Measurements from ENCODE around the gene KLF16.
"Not testable (repeated sequence)": the region's sequence is repeated elsewhere in the genome, so short reads cannot be mapped to it uniquely, and the experiment has no call there.

Gene KLF16

GRCh38 chr19:1883784-1884183, 20.4 kb upstream of the KLF16 start:
- DNase-seq = no peak

- no peak for DNase-seq
These were observed 19.7 kb upstream of the KLF16 start for GRCh38 chr19:1882786-1883692.

DNA sequence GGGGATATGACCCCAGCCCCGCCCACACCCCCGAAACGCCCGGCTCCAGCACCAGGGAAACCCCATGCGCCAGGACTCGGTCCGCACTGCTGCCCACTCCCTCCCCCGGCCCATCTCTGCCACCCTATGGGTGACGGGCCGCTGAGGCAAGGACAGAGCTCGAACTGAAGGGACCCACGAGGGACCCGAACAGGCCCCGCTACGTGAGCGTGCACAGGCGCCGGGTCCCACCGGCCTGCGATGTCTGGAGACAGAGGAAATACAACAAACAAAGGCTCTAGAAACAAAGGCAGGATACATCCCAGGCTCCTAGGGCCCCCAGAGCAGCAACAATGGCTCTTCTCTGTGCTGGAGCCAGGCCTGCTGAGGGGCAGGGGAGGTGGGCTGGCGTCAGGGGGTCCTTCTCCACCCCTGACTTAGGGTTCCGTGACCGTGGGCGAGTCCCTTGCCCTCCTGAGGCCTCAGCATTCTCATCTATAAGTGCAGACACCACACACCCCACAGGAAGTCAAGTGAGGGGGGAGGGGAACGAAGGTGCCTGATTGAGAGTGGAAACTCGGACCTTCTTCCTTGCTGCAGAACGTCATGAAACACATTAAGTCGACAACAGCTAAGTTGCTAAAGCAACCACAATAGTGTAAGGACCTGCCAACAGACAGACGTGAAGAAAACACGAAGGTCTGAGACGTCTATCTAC, 18.9 kb upstream of the KLF16 start:
- DNase-seq = no peak

DNA sequence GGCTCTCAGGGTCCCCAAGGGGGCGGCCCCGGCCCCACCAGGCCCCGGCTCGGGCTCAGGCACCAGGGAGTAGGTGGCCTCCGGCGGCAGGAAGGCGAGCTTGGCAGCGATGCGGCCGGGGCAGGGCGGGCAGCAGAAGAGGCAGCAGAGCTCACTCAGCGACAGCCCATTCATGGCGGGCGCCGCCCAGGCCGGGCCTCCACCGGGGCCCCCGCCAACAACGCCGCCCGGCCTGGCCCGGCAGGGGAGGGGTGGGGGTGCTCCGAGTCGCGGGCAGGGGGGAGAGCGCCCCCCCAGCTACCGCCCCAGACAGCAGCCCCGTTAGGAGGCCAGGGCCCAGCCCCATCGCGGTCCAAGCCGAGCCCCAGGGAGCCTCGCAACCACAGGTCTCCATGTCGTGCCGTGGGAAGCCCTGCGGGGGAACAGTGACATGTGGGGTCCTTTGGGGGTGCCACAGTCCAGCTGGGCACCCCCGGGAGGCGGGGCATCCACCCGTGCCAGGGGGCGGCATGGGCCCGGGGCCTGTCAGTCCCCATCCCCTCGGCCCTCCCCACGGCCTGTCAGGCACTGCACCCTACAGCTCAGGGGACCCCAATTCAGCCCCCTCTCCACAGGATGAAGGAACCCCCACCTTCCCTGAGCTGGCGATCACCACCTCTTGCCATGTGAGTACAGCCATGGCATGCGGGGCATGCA, 18.2 kb upstream of the KLF16 start:
- DNase-seq = not testable (repeated sequence)

DNA sequence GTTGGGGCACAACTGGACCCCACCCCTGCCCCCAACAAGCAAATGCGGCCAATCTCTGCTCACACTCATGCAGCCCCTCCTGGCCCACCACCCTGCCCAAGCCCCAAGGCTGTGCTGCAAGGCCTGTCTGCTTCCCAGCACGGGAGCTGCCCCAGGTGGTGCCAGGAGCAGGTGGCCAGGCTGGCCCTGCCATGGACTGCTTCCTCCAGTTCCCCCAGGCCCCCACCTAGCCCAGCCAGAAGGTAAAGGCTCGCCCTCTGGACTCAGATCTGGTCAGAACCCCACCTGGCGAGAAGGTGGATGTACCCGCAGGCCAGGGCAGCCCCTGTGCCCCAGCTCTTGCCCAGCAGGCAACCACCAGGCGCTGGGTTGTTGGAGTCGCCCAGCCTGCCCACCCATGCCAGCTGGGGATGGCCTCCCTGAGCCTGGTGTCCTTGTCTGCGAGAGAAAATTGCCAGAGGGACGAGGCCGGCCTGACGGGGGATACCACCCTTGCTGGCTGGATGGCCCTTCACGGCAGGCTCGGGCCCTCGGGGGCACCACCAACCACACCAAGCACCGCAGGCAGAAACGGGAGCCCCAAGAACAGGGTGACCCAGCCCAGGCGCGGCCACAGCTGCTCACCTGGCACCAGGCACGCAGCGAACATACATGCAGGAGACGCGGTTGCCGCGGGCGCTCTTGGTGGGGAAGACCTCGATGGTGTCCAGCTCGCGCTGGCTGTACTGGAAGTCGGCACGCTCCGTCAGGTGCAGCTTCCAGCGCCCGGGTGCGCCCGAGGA, 17.4 kb upstream of the KLF16 start:
- no peak for DNase-seq

DNA sequence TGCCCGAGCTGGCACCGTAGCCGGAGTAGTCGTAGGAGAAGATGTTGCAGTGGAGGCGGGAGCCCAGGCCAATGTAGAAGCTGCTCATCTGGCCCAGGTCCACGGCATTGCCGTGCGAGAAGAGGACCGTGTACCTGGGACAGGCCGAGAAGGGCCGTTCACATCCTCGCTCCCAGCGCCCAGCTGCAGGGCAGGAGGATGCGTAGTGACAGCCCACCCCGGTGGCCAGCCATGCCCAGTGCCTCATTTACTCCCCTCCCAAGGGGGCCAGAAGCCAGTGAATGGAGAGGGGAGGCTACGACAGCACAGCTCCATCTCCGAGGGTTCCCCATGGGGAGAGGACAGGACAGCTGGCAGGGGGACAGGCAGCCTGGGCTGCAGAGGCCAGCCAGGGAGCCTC, 16.6 kb upstream of the KLF16 start:
- DNase-seq = not testable (repeated sequence)

GRCh38 chr19:1878583-1878982, 15.2 kb upstream of the KLF16 start:
- not testable (repeated sequence) for DNase-seq

GRCh38 chr19:1877280-1877660, 13.9 kb upstream of the KLF16 start:
- DNase-seq = not testable (repeated sequence)

GRCh38 chr19:1876496-1877279, 13.3 kb upstream of the KLF16 start:
- not testable (repeated sequence) for DNase-seq

DNA sequence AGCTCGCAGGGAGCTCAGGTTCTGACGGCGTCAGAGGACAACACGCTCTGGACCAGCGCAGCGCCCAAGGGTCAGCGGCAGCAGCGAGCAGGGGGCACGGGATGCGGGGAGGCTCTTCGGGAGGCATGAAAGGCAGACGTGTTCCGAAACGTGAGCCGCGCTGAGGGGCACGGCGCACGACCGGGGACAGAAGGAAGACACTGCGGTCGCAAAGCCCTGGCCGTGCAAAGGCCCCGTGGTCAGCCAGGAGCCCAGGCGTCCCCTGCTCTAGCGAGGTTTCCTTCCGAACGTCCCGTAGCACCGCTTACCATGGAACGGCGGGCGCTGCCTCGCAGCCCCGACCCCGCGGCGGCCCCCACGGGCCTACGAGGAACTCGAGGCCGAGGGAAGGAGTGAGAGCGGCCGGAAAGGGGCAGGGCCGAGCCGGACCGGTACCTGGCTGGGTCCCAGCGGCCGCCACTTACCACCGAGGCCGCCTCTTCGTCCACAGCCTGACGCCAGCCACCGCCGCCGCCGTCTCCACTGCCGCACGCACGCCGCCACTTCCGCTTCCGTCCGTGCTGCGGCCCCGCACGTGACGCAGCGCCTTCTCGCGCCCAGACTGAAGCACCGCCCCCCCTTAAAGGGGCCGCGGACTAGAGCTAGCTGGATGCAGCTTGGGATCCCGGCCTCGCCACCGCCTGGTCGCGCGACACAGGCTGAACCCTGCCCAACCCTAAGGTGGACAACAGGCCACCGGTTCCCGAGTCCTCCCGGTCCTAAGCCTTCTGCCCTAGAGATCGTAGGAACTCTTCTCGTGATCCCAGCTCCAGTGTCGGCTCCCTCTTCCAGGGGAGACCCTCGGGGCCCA, 12.5 kb upstream of the KLF16 start:
- DNase-seq = peak; percentile 23

DNA sequence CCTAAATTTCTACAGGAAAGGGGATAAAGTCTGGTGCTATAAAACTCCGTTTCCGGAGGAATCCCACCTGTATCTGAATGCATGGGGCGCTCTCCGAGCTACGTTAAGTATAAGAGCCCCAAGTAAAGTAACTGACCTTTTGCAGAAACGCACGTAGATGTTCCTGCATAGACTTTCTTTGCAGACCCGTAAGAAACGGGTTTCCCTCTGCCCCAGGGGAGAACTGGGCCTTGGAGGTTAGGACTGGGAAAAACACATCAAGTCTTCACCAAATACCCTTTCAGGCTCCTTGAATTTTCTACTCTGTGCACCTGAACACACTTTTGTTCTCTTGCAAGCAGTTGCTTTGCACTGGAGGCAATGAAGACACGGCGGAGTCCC, 11.9 kb upstream of the KLF16 start:
- not testable (repeated sequence) for DNase-seq

GRCh38 chr19:1874554-1875185, 11.3 kb upstream of the KLF16 start:
- no peak for DNase-seq

GRCh38 chr19:1873524-1874473, 10.4 kb upstream of the KLF16 start:
- DNase-seq = no peak

DNA sequence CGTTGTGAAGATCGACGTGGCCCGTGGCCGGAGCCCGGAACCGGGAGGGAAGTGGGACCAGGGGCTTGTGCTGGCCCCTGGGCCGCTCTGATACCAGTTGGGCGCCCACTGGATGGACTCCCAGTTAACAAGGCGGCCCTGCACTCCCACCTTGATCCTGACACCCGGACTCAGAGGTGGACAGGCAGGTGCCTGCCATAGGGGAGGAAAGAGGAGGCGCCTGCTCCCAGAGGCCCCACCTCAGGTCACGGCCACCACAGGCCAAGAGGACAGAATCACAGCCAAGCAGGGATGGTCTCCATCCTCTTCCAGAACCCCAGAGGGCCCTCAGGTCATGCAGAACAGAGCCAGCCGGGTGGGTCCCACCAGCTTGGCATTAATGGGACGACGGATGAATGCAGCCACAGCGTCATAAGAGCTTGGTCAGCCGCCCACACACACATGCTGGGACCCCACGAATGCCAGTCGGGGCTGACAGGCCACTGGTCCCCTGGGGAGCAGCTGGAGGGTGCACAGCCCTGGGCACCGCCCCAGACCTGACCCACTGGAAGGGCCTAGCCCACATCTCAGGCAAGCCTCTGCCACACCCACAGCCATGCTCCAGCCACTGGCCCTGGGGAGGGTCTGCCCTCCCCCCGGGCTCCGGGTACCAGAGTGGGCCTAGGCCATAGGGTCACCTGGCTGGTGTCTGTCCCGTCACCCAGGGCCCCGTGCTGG, 9.6 kb upstream of the KLF16 start:
- DNase-seq = no peak

DNA sequence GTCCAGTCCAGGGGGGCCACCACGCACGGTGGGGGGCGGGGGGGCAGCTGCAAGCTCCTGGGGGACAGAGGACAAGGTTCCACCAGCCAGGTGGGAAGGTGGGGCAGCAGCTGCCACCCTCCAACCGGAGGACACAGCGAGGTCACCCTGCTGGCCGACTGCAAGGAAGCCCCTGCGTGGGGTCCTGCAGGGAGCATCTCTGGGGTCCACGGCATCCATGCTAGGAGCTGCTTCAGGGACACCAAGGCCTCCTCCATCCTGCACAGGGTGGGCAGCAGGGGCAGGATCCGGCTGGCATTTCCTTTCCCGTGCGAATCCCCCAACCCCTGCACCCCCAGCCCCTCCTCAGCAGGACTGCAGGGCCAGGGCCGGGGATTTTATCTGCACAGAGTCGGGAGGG, 8.3 kb upstream of the KLF16 start:
- DNase-seq = no peak

- no peak for DNase-seq
These were observed 7.8 kb upstream of the KLF16 start for GRCh38 chr19:1871140-1871597.

DNA sequence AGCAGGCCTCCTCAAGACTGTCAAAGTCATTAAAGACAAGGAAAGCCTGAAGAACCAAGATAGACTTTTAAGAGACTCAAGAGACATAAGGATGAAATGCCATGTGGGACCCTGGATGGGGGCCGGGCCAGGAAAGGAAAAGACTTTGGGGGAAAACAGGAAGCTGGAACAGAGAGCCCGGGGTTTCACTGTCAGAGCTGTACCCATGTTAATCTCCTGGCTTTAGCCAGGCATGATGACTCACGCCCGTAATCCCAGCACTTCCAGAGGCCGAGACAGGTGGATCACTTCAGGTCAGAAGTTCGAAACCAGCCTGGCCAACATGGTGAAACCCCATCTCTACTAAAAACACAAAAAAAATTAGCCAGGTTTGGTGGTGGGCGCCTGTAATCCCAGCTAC, 5.6 kb upstream of the KLF16 start:
- DNase-seq = no peak

DNA sequence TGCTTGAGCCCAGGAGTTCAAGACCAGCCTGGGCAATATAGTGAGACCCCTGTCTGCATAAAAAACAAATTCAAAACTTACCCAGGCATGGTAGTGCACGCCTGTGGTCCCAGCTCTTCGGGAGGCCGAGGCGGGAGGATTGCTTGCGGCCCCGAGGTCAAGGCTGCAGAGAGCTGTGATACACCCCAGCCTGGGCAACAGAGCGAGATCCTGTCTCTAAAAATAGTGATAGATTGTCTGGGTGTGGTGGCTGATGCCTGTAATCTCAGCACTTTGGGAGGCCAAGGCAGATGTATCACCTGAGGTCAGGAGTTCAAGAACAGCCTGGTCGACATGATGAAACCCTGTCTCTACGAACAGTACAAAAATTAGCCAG, 4.0 kb upstream of the KLF16 start:
- DNase-seq = no peak

Measured in NCI-H1694 (cell line).